Neuronal stem cell (in vitro differentiated cells): ENCODE results near the gene ELAVL1.

Experiments
- DNase-seq: peaks from one replicate; pipeline ENCODE4 v3.0.0-alpha.2; 2013; ENCODE audit warnings: low spot score
- H2AFZ ChIP-seq: one replicate; pipeline ENCODE4 v1.6.1; 2013; ENCODE audit warnings: mild to moderate bottlenecking, low read length, inconsistent platforms
- H2AK5ac ChIP-seq: 2 replicates; pipeline ENCODE4 v1.6.1; 2013; ENCODE audit warnings: low read depth, mild to moderate bottlenecking, inconsistent platforms, low read length, moderate library complexity, mixed read lengths
- H2BK120ac ChIP-seq: 2 replicates; pipeline ENCODE4 v1.6.1; 2013; ENCODE audit warnings: low read depth, mild to moderate bottlenecking, inconsistent platforms, low read length, moderate library complexity, mixed read lengths
- H2BK12ac ChIP-seq: one replicate; pipeline ENCODE4 v1.6.1; 2013; ENCODE audit warnings: low read length, inconsistent platforms
- H2BK15ac ChIP-seq: 2 replicates; pipeline ENCODE4 v1.6.1; 2013; ENCODE audit warnings: mild to moderate bottlenecking, low read length, inconsistent platforms, mixed read lengths
- H2BK5ac ChIP-seq: one replicate; pipeline ENCODE4 v1.6.1; 2013; ENCODE audit warnings: inconsistent platforms, mild to moderate bottlenecking, low read length, moderate library complexity
- H3K14ac ChIP-seq: one replicate; pipeline ENCODE4 v1.6.1; 2013; ENCODE audit warnings: low read length, inconsistent platforms
- H3K18ac ChIP-seq: 2 replicates; pipeline ENCODE4 v1.6.1; 2013; ENCODE audit warnings: low read length, inconsistent platforms
- H3K23ac ChIP-seq: 2 replicates; pipeline ENCODE4 v1.6.1; 2013; ENCODE audit warnings: low read depth, mild to moderate bottlenecking, mixed read lengths, low read length, inconsistent platforms; ENCODE audit not compliant: poor library complexity
- H3K27ac ChIP-seq: replicated peaks from 3 replicates; pipeline ENCODE4 v1.5.1; 2013; ENCODE audit warnings: low read length, inconsistent platforms
- H3K27me3 ChIP-seq, 3 experiments: 2 replicates each; pipeline ENCODE4 v1.6.1; 2013; ENCODE audit warnings: low read length in 3 of 3, mild to moderate bottlenecking in 2 of 3, inconsistent platforms in 1 of 3, low read depth in 1 of 3, mixed read lengths in 1 of 3, moderate library complexity in 1 of 3; ENCODE audit not compliant: control insufficient read depth in 3 of 3, insufficient read depth in 3 of 3
- H3K36me3 ChIP-seq, 2 donors: replicated peaks in 1 of 2; 2 replicates each; pipeline ENCODE4 v1.6.1; 2013; ENCODE audit warnings: low read length in 2 of 2; ENCODE audit not compliant: control insufficient read depth in 2 of 2, insufficient read depth in 2 of 2
- H3K4ac ChIP-seq: 2 replicates; pipeline ENCODE4 v1.6.1; 2013; ENCODE audit warnings: inconsistent platforms, mild to moderate bottlenecking, low read length, moderate library complexity
- H3K4me1 ChIP-seq, 2 donors: 1 replicate in 1 of 2; 2 replicates in 1 of 2; pipeline ENCODE4 v1.6.1; 2013; ENCODE audit warnings: low read length in 2 of 2, low read depth in 1 of 2; ENCODE audit not compliant: control insufficient read depth in 2 of 2, insufficient read depth in 1 of 2
- H3K4me2 ChIP-seq: one replicate; pipeline ENCODE4 v1.6.1; 2013; ENCODE audit warnings: mild to moderate bottlenecking, low read length, inconsistent platforms; ENCODE audit not compliant: insufficient read depth, poor library complexity, severe bottlenecking
- H3K4me3 ChIP-seq, 2 donors: 2 replicates each; pipeline ENCODE4 v1.5.1; 2013; ENCODE audit warnings: low read length in 2 of 2, mild to moderate bottlenecking in 2 of 2, inconsistent platforms in 1 of 2, moderate library complexity in 1 of 2
- H3K79me1 ChIP-seq: one replicate; pipeline ENCODE4 v1.6.1; 2013; ENCODE audit warnings: low read depth, mild to moderate bottlenecking, inconsistent platforms, low read length, moderate library complexity
- H3K9ac ChIP-seq: one replicate; pipeline ENCODE4 v1.6.1; 2013; ENCODE audit warnings: mild to moderate bottlenecking, low read depth, low read length, inconsistent platforms; ENCODE audit not compliant: poor library complexity
- H3K9me3 ChIP-seq, 2 donors: replicated peaks in 1 of 2; 2 replicates each; pipeline versions ENCODE3 to v1.6.1; 2013; ENCODE audit warnings: low read length in 2 of 2, mild to moderate bottlenecking in 2 of 2, inconsistent platforms in 1 of 2, low read depth in 1 of 2, mixed read lengths in 1 of 2, moderate library complexity in 1 of 2; ENCODE audit not compliant: control insufficient read depth in 2 of 2, insufficient read depth in 1 of 2
- H4K8ac ChIP-seq: one replicate; pipeline ENCODE4 v1.6.1; 2013; ENCODE audit warnings: low read depth, mild to moderate bottlenecking, inconsistent platforms, low read length, moderate library complexity
- H4K91ac ChIP-seq: one replicate; pipeline ENCODE4 v1.6.1; 2013; ENCODE audit warnings: low read length, low read depth, mild to moderate bottlenecking, inconsistent platforms; ENCODE audit not compliant: poor library complexity
- WGBS, 2 donors: extraction: QIAGEN DNeasy Blood & Tissue Kit; methylation state at CpG; one replicate each; pipeline ENCODE4 v1.1.7; 2013; ENCODE audit warnings: missing lambda C conversion rate in 2 of 2, mixed read lengths in 1 of 2; ENCODE audit not compliant: insufficient read length in 2 of 2, insufficient replicate concordance in 1 of 2; ENCODE audit errors: extremely low coverage in 2 of 2; 5-methylcytosine and 5-hydroxymethylcytosine counted together

Gene ELAVL1

GRCh38 chr19:7986321-7987113 lies 18.9 kb downstream of the ELAVL1 start:
- no peak overlapping the region for H2BK120ac ChIP-seq
- H2BK12ac ChIP-seq = no peak overlapping the region
- H2AFZ ChIP-seq = no peak overlapping the region
- H3K9ac ChIP-seq = no peak overlapping the region
- H2BK5ac ChIP-seq = no peak overlapping the region
- no CpG with 5 or more reads among the region's 23 CpGs for WGBS, 2 donors
- no peaks in the 10 kb centered on the region for H3K27me3 ChIP-seq
- H3K14ac ChIP-seq = no peak overlapping the region
- H3K4me2 ChIP-seq = no peak overlapping the region
- no peak overlapping the region for H3K4ac ChIP-seq
- H3K4me1 ChIP-seq = no peaks in the 10 kb centered on the region
- no peak overlapping the region for H4K91ac ChIP-seq
- no peak overlapping the region for H4K8ac ChIP-seq
- no peak overlapping the region for H3K23ac ChIP-seq
- DNase-seq = no peak
- H2AK5ac ChIP-seq = no peak overlapping the region
- no peak overlapping the region for H3K27ac ChIP-seq
- H3K36me3 ChIP-seq = peaks cover 75 to 99% of the 10 kb centered on the region in 2 donors
- no peaks in the 10 kb centered on the region for H3K9me3 ChIP-seq
- H3K79me1 ChIP-seq = peaks cover 53% of the 10 kb centered on the region
- no peak overlapping the region for H2BK15ac ChIP-seq
- no peak overlapping the region for H3K18ac ChIP-seq
- H3K4me3 ChIP-seq = no peak overlapping the region

- no peak overlapping the region for H3K14ac ChIP-seq
- H2AFZ ChIP-seq = no peak overlapping the region
- no peak overlapping the region for H3K23ac ChIP-seq
- H2BK120ac ChIP-seq = no peak overlapping the region
- H3K4me1 ChIP-seq = no peaks in the 10 kb centered on the region
- H3K27ac ChIP-seq = no peak overlapping the region
- no peak overlapping the region for H4K91ac ChIP-seq
- H2BK15ac ChIP-seq = no peak overlapping the region
- H3K4me3 ChIP-seq = no peak overlapping the region
- H3K9me3 ChIP-seq = no peaks in the 10 kb centered on the region
- no CpG with 5 or more reads among the region's 7 CpGs for WGBS, 2 donors
- H2AK5ac ChIP-seq = no peak overlapping the region
- DNase-seq = no peak
- no peak overlapping the region for H3K4ac ChIP-seq
- H3K4me2 ChIP-seq = no peak overlapping the region
- peaks cover 71 to 99% of the 10 kb centered on the region in 2 donors for H3K36me3 ChIP-seq
- H4K8ac ChIP-seq = no peak overlapping the region
- peak overlapping the region; percentile 45 for H3K9ac ChIP-seq
- no peak overlapping the region for H3K18ac ChIP-seq
- H3K79me1 ChIP-seq = peaks cover 54% of the 10 kb centered on the region
- no peaks in the 10 kb centered on the region for H3K27me3 ChIP-seq
- H2BK5ac ChIP-seq = no peak overlapping the region
- H2BK12ac ChIP-seq = no peak overlapping the region
These were observed 19.9 kb downstream of the ELAVL1 start for GRCh38 chr19:7985481-7985911.

- peak overlapping the region; percentile 20 for H3K23ac ChIP-seq
- H3K18ac ChIP-seq = no peak overlapping the region
- H3K4me3 ChIP-seq = no peak overlapping the region
- no peak overlapping the region for H3K14ac ChIP-seq
- no peak overlapping the region for H2AFZ ChIP-seq
- WGBS, 2 donors = no CpG with 5 or more reads among the region's 14 CpGs
- peak overlapping the region; percentile 25 for H3K9ac ChIP-seq
- peaks cover 56% of the 10 kb centered on the region for H3K79me1 ChIP-seq
- H3K36me3 ChIP-seq = peaks cover 78 to 99% of the 10 kb centered on the region in 2 donors
- no peak overlapping the region for H2BK120ac ChIP-seq
- peak overlapping the region; percentile 2 for H2BK5ac ChIP-seq
- DNase-seq = no peak
- H3K27ac ChIP-seq = no peak overlapping the region
- no peak overlapping the region for H2AK5ac ChIP-seq
- peaks cover 0 to 2% of the 10 kb centered on the region in 2 donors for H3K4me1 ChIP-seq
- no peak overlapping the region for H4K91ac ChIP-seq
- H3K4ac ChIP-seq = no peak overlapping the region
- no peak overlapping the region for H2BK15ac ChIP-seq
- H3K4me2 ChIP-seq = no peak overlapping the region
- no peaks in the 10 kb centered on the region for H3K9me3 ChIP-seq
- no peaks in the 10 kb centered on the region for H3K27me3 ChIP-seq
- no peak overlapping the region for H2BK12ac ChIP-seq
- H4K8ac ChIP-seq = no peak overlapping the region
These were observed 21.2 kb downstream of the ELAVL1 start for GRCh38 chr19:7983995-7984837.
